Mammary microvascular endothelial cell (primary cell): ENCODE data around the gene PCBP4. TPM values are rescaled to one million over a fixed set of nuclear protein-coding genes. Genes with fewer than 3 reads are reported as not detected.

Source experiments
- total RNA-seq: library from RNA; depleted of rRNA; stranded (reverse); fragments of >200 nt; gene quantifications from 2 replicates; pipeline ENCODE4 v1.2.3, GENCODE V29; 2015

The PCBP4 gene
- total RNA-seq: 56.2 and 80.7 TPM in 2 replicates

GRCh38 chr3:51967384-51968169 lies at the start of gene PCBP4:
Gene PCBP4 (minus strand): TSS chr3:51967454. CDS start chr3:51961240, 6,214 bp downstream.

GRCh38 chr3:51995346-51996163 lies 28.3 kb upstream of the PCBP4 start, which contains the start of gene RPL29:
Gene RPL29 (minus strand): TSS chr3:51995895. CDS start chr3:51995461, 434 bp downstream.

GRCh38 chr3:51982838-51983577 lies 15.8 kb upstream of the PCBP4 start, which contains the start of gene ACY1:
Gene ACY1 (plus strand): TSS chr3:51983535. CDS start chr3:51984065, 530 bp downstream.

GRCh38 chr3:51974963-51975851 lies 8.0 kb upstream of the PCBP4 start, which contains the start of gene ABHD14A:
Gene ABHD14A (plus strand): TSS chr3:51975064. CDS start chr3:51975136, 72 bp downstream.

GRCh38 chr3:51955175-51955892 lies 11.9 kb downstream of the PCBP4 start, which contains the start of gene GPR62:
Gene GPR62 (plus strand): TSS chr3:51955381. CDS start chr3:51955653, 272 bp downstream.

GRCh38 chr3:51941798-51942602 lies 25.3 kb downstream of the PCBP4 start, which contains the start of the genes PARP3 and RRP9:
Gene PARP3 (plus strand): TSS chr3:51942363. CDS start chr3:51943356, 993 bp downstream.
Gene RRP9 (minus strand): TSS chr3:51941904. CDS start chr3:51941867, 37 bp downstream.

Other genes starting within 250 kb of the PCBP4 start
- not detected in 2 replicates for gene IQCF6, start 188.2 kb downstream of the PCBP4 start, total RNA-seq
- not detected in 2 replicates for gene IQCF2, start 105.8 kb downstream of the PCBP4 start, total RNA-seq
- gene IQCF5, start 91.9 kb downstream of the PCBP4 start, total RNA-seq: not detected in 2 replicates
- gene IQCF1, start 64.1 kb downstream of the PCBP4 start, total RNA-seq: not detected in 2 replicates
- 36.6 and 38.9 TPM in 2 replicates for gene RRP9, start 25.6 kb downstream of the PCBP4 start, total RNA-seq
- 15.4 and 31.0 TPM in 2 replicates for gene PARP3, start 25.1 kb downstream of the PCBP4 start, total RNA-seq
- 0.20 TPM in 1 of 2 replicates, not detected in the other for gene GPR62, start 12.1 kb downstream of the PCBP4 start, total RNA-seq
- gene ABHD14B, start 6.6 kb upstream of the PCBP4 start, total RNA-seq: 35.8 and 41.0 TPM in 2 replicates
- 10.8 and 17.0 TPM in 2 replicates for gene ABHD14A, start 7.6 kb upstream of the PCBP4 start, total RNA-seq
- 24.9 and 27.4 TPM in 2 replicates for gene ACY1, start 16.1 kb upstream of the PCBP4 start, total RNA-seq
- gene RPL29, start 28.4 kb upstream of the PCBP4 start, total RNA-seq: 1,551 and 1,914 TPM in 2 replicates
- 19.6 and 30.7 TPM in 2 replicates for gene DUSP7, start 89.1 kb upstream of the PCBP4 start, total RNA-seq
- gene POC1A, start 187.0 kb upstream of the PCBP4 start, total RNA-seq: 14.8 and 19.7 TPM in 2 replicates
- gene ALAS1, start 230.7 kb upstream of the PCBP4 start, total RNA-seq: 61.3 and 61.8 TPM in 2 replicates